Endothelial cell of umbilical vein (primary cell): ENCODE data around the gene DCTD. TPM values are rescaled to one million over a fixed set of nuclear protein-coding genes. Genes with fewer than 3 reads are reported as not detected.

ENCODE experiments used
- BruUV-seq: library from RNA; stranded (reverse); fragments of 400-500 nt; replicated peaks from 2 replicates; lab custom pipeline; 2021; lab: Mats Ljungman, UMichigan
- CTCF ChIA-PET: fragments of 300-600, 350-600 bp; sonication (Branson Sonifier 250); formaldehyde crosslinking; loops from one replicate; lab custom pipeline; 2021; ENCODE audit warnings: antibody characterized with exemption, inconsistent platforms; lab: Charles Lee
- POLR2A ChIA-PET: fragments of 300-600, 350-600 bp; sonication (Branson Sonifier 250); formaldehyde crosslinking; loops from one replicate; lab custom pipeline; 2021; ENCODE audit warnings: antibody characterized with exemption, inconsistent platforms; lab: Charles Lee
- DNase-seq: peaks from one replicate; pipeline ENCODE4 v3.0.0-alpha.2; 2011; ENCODE audit warnings: low read depth, low spot score
- FAIRE-seq: peaks from 2 replicates; lab custom pipeline; 2011; peaks lifted over from hg19 to GRCh38; lab: Jason Lieb, UNC
- H2AFZ ChIP-seq: 2 replicates; pipeline ENCODE4 v1.6.0; 2012; ENCODE audit warnings: low read depth, low read length, control low read depth, inconsistent platforms
- H3K27ac ChIP-seq: 2 replicates; pipeline ENCODE4 v1.5.1; 2011; ENCODE audit warnings: low read depth, mild to moderate bottlenecking, control low read depth, low read length, moderate library complexity; ENCODE audit not compliant: insufficient read depth
- H3K27me3 ChIP-seq, 2 experiments: 2 replicates each; pipeline versions ENCODE4 v1.6.0 to v1.6.1; 2011; ENCODE audit warnings: low read length in 2 of 2, mixed read lengths in 1 of 2; ENCODE audit not compliant: control insufficient read depth in 2 of 2, insufficient read depth in 2 of 2
- H3K36me3 ChIP-seq, 2 experiments: 2 replicates in 1 of 2; 3 replicates in 1 of 2; pipeline ENCODE4 v1.5.1; 2011; ENCODE audit warnings: low read length in 2 of 2, mild to moderate bottlenecking in 1 of 2, moderate library complexity in 1 of 2; ENCODE audit not compliant: control insufficient read depth in 2 of 2, insufficient read depth in 2 of 2; ENCODE audit errors: extremely low read depth in 1 of 2
- H3K4me1 ChIP-seq: 3 replicates; pipeline ENCODE4 v1.5.1; 2011; ENCODE audit warnings: mild to moderate bottlenecking, low read length; ENCODE audit not compliant: control insufficient read depth, insufficient read depth; ENCODE audit errors: extremely low read depth
- H3K4me2 ChIP-seq: 2 replicates; pipeline ENCODE4 v1.6.1; 2011; ENCODE audit warnings: low read length, control low read depth, mixed read lengths; ENCODE audit not compliant: insufficient read depth
- H3K4me3 ChIP-seq, 3 experiments: fragments of 200-600 bp in 1 of 3; sonication (generic), shearing (Covaris generic) in 1 of 3; replicated peaks in 1 of 3; 2 replicates each; pipeline ENCODE4 v1.5.1; 2011 to 2016; ENCODE audit warnings: control low read depth in 3 of 3, low read length in 3 of 3, mild to moderate bottlenecking in 2 of 3, inconsistent platforms in 1 of 3, low read depth in 1 of 3, moderate library complexity in 1 of 3; ENCODE audit not compliant: insufficient read depth in 1 of 3
- H3K79me2 ChIP-seq: 2 replicates; pipeline ENCODE4 v1.6.0; 2012; ENCODE audit warnings: low read length, inconsistent platforms; ENCODE audit not compliant: control insufficient read depth, insufficient read depth
- H3K9ac ChIP-seq: replicated peaks from 2 replicates; pipeline ENCODE3; 2011; ENCODE audit warnings: low read length, control low read depth; ENCODE audit not compliant: insufficient read depth; ENCODE audit errors: extremely low read depth
- H3K9me1 ChIP-seq: replicated peaks from 3 replicates; pipeline ENCODE4 v1.6.0; 2011; ENCODE audit warnings: mild to moderate bottlenecking, low read length; ENCODE audit not compliant: control insufficient read depth, insufficient read depth; ENCODE audit errors: extremely low read depth
- H3K9me3 ChIP-seq: replicated peaks from 2 replicates; pipeline ENCODE4 v1.5.1; 2012; ENCODE audit warnings: low read length, inconsistent platforms; ENCODE audit not compliant: control insufficient read depth, insufficient read depth
- H4K20me1 ChIP-seq: replicated peaks from 2 replicates; pipeline ENCODE3; 2011; ENCODE audit warnings: mild to moderate bottlenecking, low read length; ENCODE audit not compliant: control insufficient read depth, insufficient read depth; ENCODE audit errors: extremely low read depth
- CTCF ChIP-seq, 2 donors: IDR thresholded peaks; 1 replicate in 1 of 2; 2 replicates in 1 of 2; pipeline ENCODE4 v1.5.1; 2011; ENCODE audit warnings: low read length in 2 of 2, mild to moderate bottlenecking in 2 of 2, moderate library complexity in 2 of 2, control low read depth in 1 of 2, inconsistent platforms in 1 of 2, low read depth in 1 of 2; ENCODE audit not compliant: insufficient read depth in 1 of 2; ENCODE audit errors: extremely low read depth in 1 of 2
- EZH2 ChIP-seq: IDR thresholded peaks from 2 replicates; pipeline ENCODE4 v1.6.1; 2012; ENCODE audit warnings: borderline replicate concordance, low read depth, mild to moderate bottlenecking, moderate library complexity, low read length, inconsistent platforms; ENCODE audit not compliant: severe bottlenecking
- FOS ChIP-seq: IDR thresholded peaks from 2 replicates; pipeline ENCODE4 v1.6.1; 2011; ENCODE audit warnings: mild to moderate bottlenecking, low read length, moderate library complexity, borderline replicate concordance; ENCODE audit not compliant: insufficient read depth
- GATA2 ChIP-seq: IDR thresholded peaks from 2 replicates; pipeline ENCODE4 v1.7.0; 2011; ENCODE audit warnings: low read depth, mild to moderate bottlenecking, moderate library complexity, mixed read lengths, low read length; ENCODE audit not compliant: insufficient read length, insufficient read depth
- JUN ChIP-seq: IDR thresholded peaks from 2 replicates; pipeline ENCODE4 v1.6.1; 2011; ENCODE audit warnings: borderline replicate concordance, low read depth; ENCODE audit not compliant: insufficient read length, insufficient read depth
- MAX ChIP-seq: IDR thresholded peaks from 2 replicates; pipeline ENCODE4 v1.6.1; 2011; ENCODE audit not compliant: insufficient read depth, insufficient read length
- MYC ChIP-seq: IDR thresholded peaks from one replicate; pipeline ENCODE4 v1.6.1; 2011; ENCODE audit warnings: mild to moderate bottlenecking, low read depth, low read length
- POLR2A ChIP-seq: IDR thresholded peaks from 2 replicates; pipeline ENCODE4 v1.6.1; 2012; ENCODE audit warnings: low read depth, mild to moderate bottlenecking, control low read depth, low read length
- POLR2AphosphoS5 ChIP-seq: IDR thresholded peaks from 2 replicates; pipeline ENCODE4 v1.6.1; 2012; ENCODE audit warnings: low read depth, mild to moderate bottlenecking, control low read depth, low read length, moderate library complexity; ENCODE audit not compliant: insufficient read depth
- dilution Hi-C: fragments of 300-500 bp; cut with MboI; formaldehyde crosslinking; loops from one replicate; pipeline ENCODE4 v1.15.0; 2019; ENCODE audit warnings: low sequenced_read_pairs; ENCODE audit not compliant: extremely low pct_ligation_motif_present
- intact Hi-C: fragments of 100-400 bp; cut with micrococcal nuclease; formaldehyde crosslinking; loops from one replicate; pipeline ENCODE4 v1.10.0; 2022
- polyA plus RNA-seq, 4 experiments: library from polyadenylated mRNA; depleted of rRNA in 3 of 4; stranded (reverse) in 3 of 4; unstranded in 1 of 4; fragments of >200 nt; gene quantifications; 2 replicates each; pipeline versions ENCODE4 v1.2.1 to v1.2.3, GENCODE V29; 2011 to 2012; ENCODE audit warnings: missing spikeins in 1 of 4
- total RNA-seq: library from RNA; stranded (reverse); gene quantifications from 2 replicates; pipeline ENCODE4 v1.2.3, GENCODE V29; 2021

Gene DCTD
- total and polyA plus RNA-seq, 2 donors (not counting 3 experiments of a cell fraction or from before 2014, with no cell fraction given): 105 to 111 TPM

- FAIRE-seq: no peak
- no peak overlapping the region for H3K4me3 ChIP-seq
- no peak overlapping the region for H3K9ac ChIP-seq
- no peak overlapping the region for H2AFZ ChIP-seq
- H3K9me3 ChIP-seq: no peaks in the 10 kb centered on the region
- dilution Hi-C loops: loop anchor here (25.0 kb wide), 1 partner anchor 348 kb away; no protein-coding TSS in a partner anchor
- BruUV-seq: no TSS peak
- no peaks in the 10 kb centered on the region for H3K27me3 ChIP-seq
- H3K4me1 ChIP-seq: peaks cover 16% of the 10 kb centered on the region
- peaks cover 6 to 18% of the 10 kb centered on the region in 2 experiments for H3K36me3 ChIP-seq
- CTCF ChIA-PET: interaction anchor here (2.5 kb wide), 1 partner anchor 11 kb away, joined by 7 read pairs; no protein-coding TSS in a partner anchor
- no peak overlapping the region for H3K4me2 ChIP-seq
- peaks cover 31% of the 10 kb centered on the region for H3K79me2 ChIP-seq
- H3K27ac ChIP-seq: no peak overlapping the region
- no peaks in the 10 kb centered on the region for H4K20me1 ChIP-seq
- no peaks in the 10 kb centered on the region for H3K9me1 ChIP-seq
- TF ChIP-seq JUN: no peak
- no peak for TF ChIP-seq FOS
- TF ChIP-seq GATA2: no peak
- TF ChIP-seq CTCF (IDR thresholded peaks at IDR 0.05; ENCODE audit: extremely low read depth in 1 of 2, insufficient read depth in 1 of 2, low read depth in 1 of 2, low read length in 2 of 2): no peak
- TF ChIP-seq MYC: no peak
- no peak for TF ChIP-seq MAX
- no peak for TF ChIP-seq POLR2A
- TF ChIP-seq POLR2AphosphoS5: no peak
- TF ChIP-seq EZH2: no peak
- DNase-seq: no peak
- intact Hi-C loops: no loop called here
- POLR2A ChIA-PET: no interaction called here
Observed at GRCh38 chr4:182914357-182914756, 2.8 kb downstream of the DCTD start.
